ENCODE measurements around the gene BMPR1A.

- TF ChIP-seq CTCF (IDR thresholded peaks at IDR 0.05), result no peak
- TF ChIP-seq POLR2A (IDR thresholded peaks at IDR 0.05), result no peak
Observed at GRCh38 chr10:86942441-86943315, 186.3 kb downstream of the BMPR1A start.
